Measurements from ENCODE around the gene NEURL1B. TPM values are rescaled to one million over a fixed set of nuclear protein-coding genes. Genes with fewer than 3 reads are reported as not detected.

NEURL1B gene
- total RNA-seq, 4 donors from 2014 or later = 11.9 to 18.8 (median 15.6) TPM

- H3K27ac ChIP-seq = peak overlapping the region in 2 of 4 donors; percentile 64 to 74
- DNase-seq = no peak
- no peak overlapping the region for H3K4me3 ChIP-seq
- intact Hi-C loops (cut with DNase I) = no loop called here
- peaks cover 0 to 5% (median 3%) of the 10 kb centered on the region in 3 donors for H3K9me3 ChIP-seq
- 81 to 86% methylated on average over 10 to 13 of the region's 26 CpGs for WGBS, 2 donors
- no peaks in the 10 kb centered on the region for H3K27me3 ChIP-seq
- TF ChIP-seq CTCF (IDR thresholded peaks at IDR 0.05) (no peak), POLR2A (IDR thresholded peaks at IDR 0.05) (no peak)
- peaks cover 0 to 9% (median 0%) of the 10 kb centered on the region in 3 donors for H3K4me1 ChIP-seq
- no peaks in the 10 kb centered on the region for H3K36me3 ChIP-seq
These were observed 23.2 kb upstream of the NEURL1B start for GRCh38 chr5:172617817-172618216.

- intact Hi-C loops (cut with DNase I) = no loop called here
- no peaks in the 10 kb centered on the region for H3K27me3 ChIP-seq
These were observed 22.3 kb upstream of the NEURL1B start for GRCh38 chr5:172618574-172619365.

GRCh38 chr5:172620506-172620905, 20.6 kb upstream of the NEURL1B start:
- Histone ChIP-seq H3K36me3 (no peaks in the 10 kb centered on the region), H3K27me3 (no peaks in the 10 kb centered on the region), H3K27ac (no peak overlapping the region), H3K4me3 (no peak overlapping the region), H3K4me1 (peaks cover 0 to 9% (median 0%) of the 10 kb centered on the region in 3 donors), H3K9me3 (no peaks in the 10 kb centered on the region)
- 74 to 78% methylated on average over 6 of the region's 6 CpGs for WGBS, 2 donors
- no peak for TF ChIP-seq CTCF (IDR thresholded peaks at IDR 0.05)
- TF ChIP-seq POLR2A (IDR thresholded peaks at IDR 0.05) = no peak
- intact Hi-C loops (cut with DNase I) = no loop called here
- DNase-seq = no peak

More at GRCh38 chr5:172618574-172619365, 22.3 kb upstream of the NEURL1B start:
- 90 to 95% methylated on average over 7 to 12 of the region's 12 CpGs for WGBS, 2 donors
- Histone ChIP-seq H3K4me1 (peaks cover 0 to 9% (median 0%) of the 10 kb centered on the region in 3 donors), H3K36me3 (no peaks in the 10 kb centered on the region), H3K9me3 (peaks cover 0 to 5% (median 3%) of the 10 kb centered on the region in 3 donors), H3K27ac (no peak overlapping the region), H3K4me3 (no peak overlapping the region)
- DNase-seq = no peak
- TF ChIP-seq CTCF (IDR thresholded peaks at IDR 0.05) = no peak
- no peak for TF ChIP-seq POLR2A (IDR thresholded peaks at IDR 0.05)

GRCh38 chr5:172622091-172623046, 18.7 kb upstream of the NEURL1B start:
- no peak overlapping the region for H3K27ac ChIP-seq
- no peaks in the 10 kb centered on the region for H3K27me3 ChIP-seq
- H3K4me1 ChIP-seq = no peaks in the 10 kb centered on the region
- no peak for TF ChIP-seq CTCF (IDR thresholded peaks at IDR 0.05)
- H3K9me3 ChIP-seq = no peaks in the 10 kb centered on the region
- intact Hi-C loops (cut with DNase I) = no loop called here
- H3K4me3 ChIP-seq = no peak overlapping the region
- no peaks in the 10 kb centered on the region for H3K36me3 ChIP-seq
- no peak for DNase-seq
- 71 to 74% methylated on average over 17 to 21 of the region's 22 CpGs for WGBS, 2 donors
